HEK293T (cell line): ENCODE results near the gene RTN1.

Source experiments
- BHLHE40 ChIP-seq: fragments of 450-650 bp; IDR thresholded peaks from 2 replicates; pipeline ENCODE4 v1.6.1; 2016; ENCODE audit warnings: mild to moderate bottlenecking, moderate library complexity, borderline replicate concordance
- FOXA1 ChIP-seq: fragments of 450-650 bp; IDR thresholded peaks from 2 replicates; pipeline ENCODE4 v1.6.1; 2016; ENCODE audit warnings: mild to moderate bottlenecking
- FOXK2 ChIP-seq: fragments of 450-650 bp; IDR thresholded peaks from 2 replicates; pipeline ENCODE4 v1.6.1; 2016; ENCODE audit warnings: mild to moderate bottlenecking
- FOXM1 ChIP-seq: fragments of 450-650 bp; IDR thresholded peaks from 2 replicates; pipeline ENCODE4 v1.6.1; 2017; ENCODE audit warnings: mild to moderate bottlenecking, borderline replicate concordance
- HDGF ChIP-seq: fragments of 450-650 bp; IDR thresholded peaks from 2 replicates; pipeline ENCODE4 v1.6.1; 2017; ENCODE audit warnings: antibody characterized with exemption, borderline replicate concordance
- NFRKB ChIP-seq: fragments of 450-650 bp; IDR thresholded peaks from 2 replicates; pipeline ENCODE4 v1.6.1; 2016; ENCODE audit warnings: mild to moderate bottlenecking, moderate library complexity
- SP1 ChIP-seq: fragments of 450-650 bp; IDR thresholded peaks from 2 replicates; pipeline ENCODE4 v1.6.1; 2017

DNA sequence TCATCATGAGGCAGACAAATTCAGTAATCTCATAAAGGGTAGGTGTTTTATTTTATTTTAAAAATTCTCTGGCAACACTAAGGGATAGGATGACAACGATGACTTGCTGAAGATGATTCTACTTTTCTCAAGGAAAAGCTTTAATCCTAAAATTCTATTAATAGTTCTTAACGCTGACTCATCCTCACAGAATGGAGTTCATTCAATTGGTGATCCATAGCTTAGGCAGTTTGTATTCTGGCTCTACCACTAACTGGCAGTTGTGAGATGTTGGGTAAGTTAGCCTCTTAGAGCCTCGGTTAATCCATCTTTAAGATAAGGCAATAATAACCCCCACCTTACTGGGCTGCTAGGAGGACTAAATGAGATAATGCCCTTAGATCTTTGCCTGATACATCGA is 116.3 kb downstream of the RTN1 start:
- TF ChIP-seq FOXM1 (no peak), HDGF (no peak), BHLHE40 (no peak), FOXK2 (no peak), NFRKB (no peak), FOXA1 (no peak), SP1 (no peak)
